ENCODE measurements around the gene DERA. TPM values are rescaled to one million over a fixed set of nuclear protein-coding genes. Genes with fewer than 3 reads are reported as not detected.
"Not testable (repeated sequence)": the region's sequence is repeated elsewhere in the genome, so short reads cannot be mapped to it uniquely, and the experiment has no call there.

DERA gene
- total RNA-seq, 2 experiments from 2014 or later, result 31.3 to 35.1 TPM

GRCh38 chr12:15948461-15948860 lies 37.3 kb downstream of the DERA start:
- H3K9me3 Mint-ChIP-seq, result peaks cover 14% of the 10 kb centered on the region
- H3K27ac Mint-ChIP-seq; H3K27me3 Mint-ChIP-seq; H3K4me1 Mint-ChIP-seq; H3K4me3 Mint-ChIP-seq; POLR2A ChIA-PET; DNase-seq; H3K36me3 Mint-ChIP-seq (ENCODE audit: low read depth); CTCF ChIA-PET: not testable (repeated sequence)

- no peak for DNase-seq
- no peaks in the 10 kb centered on the region for H3K27me3 Mint-ChIP-seq
- no peak overlapping the region for H3K4me3 Mint-ChIP-seq
- peaks cover 6% of the 10 kb centered on the region for H3K36me3 Mint-ChIP-seq (ENCODE audit: low read depth)
- H3K27ac Mint-ChIP-seq, result no peak overlapping the region
- CTCF ChIA-PET, result interaction anchor here (0.5 kb wide), 1 partner anchor 1502 kb away, joined by 3 read pairs; no protein-coding TSS in a partner anchor
- no peaks in the 10 kb centered on the region for H3K9me3 Mint-ChIP-seq
- no peaks in the 10 kb centered on the region for H3K4me1 Mint-ChIP-seq
- POLR2A ChIA-PET, result no interaction called here
Measured at GRCh38 chr12:15955281-15955680, 44.1 kb downstream of the DERA start.

DNA sequence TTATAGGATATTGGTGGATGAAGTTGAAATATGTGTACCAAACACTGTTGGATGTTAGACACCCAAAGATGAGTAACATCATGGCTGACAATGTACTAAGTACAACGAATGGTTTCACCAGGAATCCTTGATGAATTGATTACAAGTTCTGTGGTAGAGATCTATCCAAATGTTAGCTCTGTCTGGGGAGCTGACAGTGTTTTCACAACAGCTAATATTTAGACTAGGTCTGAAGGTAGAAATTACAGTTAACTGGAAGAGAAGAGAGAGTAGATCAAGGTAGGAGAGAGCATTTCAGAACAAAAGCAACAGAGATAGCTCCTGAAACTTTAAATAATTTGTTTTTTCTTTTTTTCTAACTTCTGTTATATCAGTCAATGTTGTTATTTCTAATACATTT lies 44.9 kb downstream of the DERA start:
- POLR2A ChIA-PET, result no interaction called here

DNA sequence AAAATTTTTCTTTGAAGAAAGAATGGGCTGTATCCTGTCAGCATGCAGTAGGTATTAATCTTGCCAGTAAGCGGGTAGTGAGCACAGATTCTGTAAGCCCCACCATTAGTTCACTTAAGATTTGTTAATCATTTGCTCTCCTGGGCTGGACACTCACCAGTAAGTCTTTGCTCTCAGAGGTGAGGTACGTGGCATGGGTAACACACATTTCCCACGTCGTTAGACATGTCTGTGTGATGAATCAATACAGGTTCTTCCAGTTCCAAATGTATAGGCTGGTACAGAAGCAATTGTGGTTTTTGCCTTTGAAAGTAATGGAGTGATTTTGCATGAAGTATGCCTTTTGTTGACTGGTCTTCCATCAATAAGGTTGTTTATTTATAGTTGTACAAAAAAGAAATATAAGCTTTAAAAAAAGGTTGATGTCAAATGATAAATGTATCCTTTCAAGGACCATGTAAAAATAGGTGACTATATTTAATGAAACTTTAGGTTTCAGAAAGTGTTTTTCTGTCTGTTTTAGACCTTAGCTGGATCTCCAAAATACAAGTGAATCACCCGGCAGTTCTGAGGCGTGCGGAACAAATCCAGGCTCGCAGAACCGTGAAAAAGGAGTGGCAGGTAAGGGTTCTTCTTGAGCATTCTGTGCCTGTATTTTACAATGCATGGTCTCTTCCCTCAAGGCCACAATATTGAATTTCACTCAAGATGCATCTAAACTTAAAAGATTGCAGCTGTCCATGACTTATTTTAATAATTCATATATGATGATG lies 45.5 kb downstream of the DERA start:
- ChIA-PET POLR2A (no interaction called here), CTCF (no interaction called here)
- no peaks in the 10 kb centered on the region for H3K9me3 Mint-ChIP-seq
- peaks cover 12% of the 10 kb centered on the region for H3K36me3 Mint-ChIP-seq (ENCODE audit: low read depth)
- DNase-seq, result no peak
- no peaks in the 10 kb centered on the region for H3K27me3 Mint-ChIP-seq
- no peak overlapping the region for H3K4me3 Mint-ChIP-seq
- H3K4me1 Mint-ChIP-seq, result no peaks in the 10 kb centered on the region
- no peak overlapping the region for H3K27ac Mint-ChIP-seq

More for the DNA sequence above, 44.9 kb downstream of the DERA start:
- CTCF ChIA-PET, result no interaction called here
- Mint-ChIP-seq H3K27me3 (no peaks in the 10 kb centered on the region), H3K4me1 (no peaks in the 10 kb centered on the region), H3K9me3 (no peaks in the 10 kb centered on the region), H3K4me3 (no peak overlapping the region), H3K36me3 (ENCODE audit: low read depth) (peaks cover 12% of the 10 kb centered on the region), H3K27ac (no peak overlapping the region)
- DNase-seq, result no peak

- Mint-ChIP-seq H3K4me1 (no peaks in the 10 kb centered on the region), H3K27me3 (no peaks in the 10 kb centered on the region), H3K9me3 (no peaks in the 10 kb centered on the region), H3K27ac (no peak overlapping the region), H3K4me3 (no peak overlapping the region), H3K36me3 (ENCODE audit: low read depth) (peaks cover 19% of the 10 kb centered on the region)
- no peak for DNase-seq
- CTCF ChIA-PET, result interaction anchor here (0.6 kb wide), 1 partner anchor 204 kb away, joined by 3 read pairs; no protein-coding TSS in a partner anchor
- POLR2A ChIA-PET, result no interaction called here
Measured at GRCh38 chr12:15962760-15963159, 51.6 kb downstream of the DERA start.

GRCh38 chr12:15963271-15963670 lies 52.1 kb downstream of the DERA start:
- Mint-ChIP-seq H3K27ac (no peak overlapping the region), H3K36me3 (ENCODE audit: low read depth) (peaks cover 19% of the 10 kb centered on the region), H3K4me3 (no peak overlapping the region), H3K27me3 (no peaks in the 10 kb centered on the region), H3K9me3 (no peaks in the 10 kb centered on the region), H3K4me1 (no peaks in the 10 kb centered on the region)
- ChIA-PET POLR2A (no interaction called here), CTCF (interaction anchor here (0.6 kb wide), 1 partner anchor 204 kb away, joined by 3 read pairs; no protein-coding TSS in a partner anchor)
- DNase-seq, result no peak

GRCh38 chr12:15966426-15966825 lies 55.3 kb downstream of the DERA start:
- Mint-ChIP-seq H3K36me3 (ENCODE audit: low read depth) (peaks cover 9% of the 10 kb centered on the region), H3K9me3 (no peaks in the 10 kb centered on the region), H3K4me3 (no peak overlapping the region), H3K4me1 (no peaks in the 10 kb centered on the region), H3K27me3 (no peaks in the 10 kb centered on the region), H3K27ac (no peak overlapping the region)
- POLR2A ChIA-PET, result no interaction called here
- CTCF ChIA-PET, result interaction anchor here (1.3 kb wide), 1 partner anchor 16 kb away, joined by 5 read pairs; no protein-coding TSS in a partner anchor
- no peak for DNase-seq

DNA sequence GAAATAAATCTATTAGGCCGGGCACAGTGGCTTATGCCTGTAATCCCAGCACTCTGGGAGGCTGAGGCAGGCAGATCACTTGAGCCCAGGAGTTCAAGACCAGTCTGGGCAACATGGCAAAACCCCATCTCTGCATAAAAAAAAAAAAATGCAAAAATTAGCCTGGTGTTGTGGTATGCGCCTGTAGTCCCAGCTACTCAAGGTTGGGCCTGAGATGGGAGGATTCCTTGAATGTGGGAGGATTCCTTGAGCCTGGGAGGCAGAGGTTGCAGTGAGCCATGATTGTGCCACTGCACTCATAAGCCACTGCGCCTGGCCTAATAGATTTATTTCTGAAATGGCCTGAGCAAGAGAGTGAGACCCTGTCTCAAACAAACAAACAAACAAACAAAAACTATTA lies 55.9 kb downstream of the DERA start:
- H3K27ac Mint-ChIP-seq; H3K36me3 Mint-ChIP-seq (ENCODE audit: low read depth); H3K9me3 Mint-ChIP-seq; H3K27me3 Mint-ChIP-seq; POLR2A ChIA-PET; CTCF ChIA-PET; DNase-seq; H3K4me3 Mint-ChIP-seq; H3K4me1 Mint-ChIP-seq: not testable (repeated sequence)

DNA sequence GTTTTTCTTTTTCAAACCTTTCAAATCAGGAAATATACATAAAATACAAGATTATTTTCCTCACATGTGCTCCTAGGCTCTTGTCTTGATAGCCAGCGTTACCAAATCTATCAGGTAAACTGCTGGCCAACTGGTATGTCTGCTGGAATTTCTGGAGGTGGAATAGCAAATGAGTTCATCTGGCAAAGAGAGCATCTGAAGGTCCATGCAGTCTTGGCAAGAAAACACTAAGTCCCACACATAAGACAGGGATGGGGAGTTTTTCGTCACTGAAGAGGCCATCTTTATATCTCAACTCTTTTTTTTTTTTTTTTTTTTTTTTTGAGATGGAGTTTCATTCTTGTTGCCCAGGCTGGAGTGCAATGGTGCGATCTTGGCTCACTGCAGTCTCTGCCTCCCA lies 60.1 kb downstream of the DERA start:
- ChIA-PET CTCF (no interaction called here), POLR2A (no interaction called here)
- Mint-ChIP-seq H3K27me3 (no peaks in the 10 kb centered on the region), H3K27ac (no peak overlapping the region), H3K4me3 (no peak overlapping the region), H3K36me3 (ENCODE audit: low read depth) (peaks cover 2% of the 10 kb centered on the region), H3K9me3 (no peaks in the 10 kb centered on the region), H3K4me1 (no peaks in the 10 kb centered on the region)
- DNase-seq, result no peak

GRCh38 chr12:15972894-15973293 lies 61.8 kb downstream of the DERA start:
- Mint-ChIP-seq H3K27ac (no peak overlapping the region), H3K36me3 (ENCODE audit: low read depth) (peaks cover 9% of the 10 kb centered on the region), H3K9me3 (no peaks in the 10 kb centered on the region), H3K4me1 (no peaks in the 10 kb centered on the region), H3K4me3 (no peak overlapping the region), H3K27me3 (no peaks in the 10 kb centered on the region)
- ChIA-PET POLR2A (no interaction called here), CTCF (no interaction called here)
- no peak for DNase-seq

DNA sequence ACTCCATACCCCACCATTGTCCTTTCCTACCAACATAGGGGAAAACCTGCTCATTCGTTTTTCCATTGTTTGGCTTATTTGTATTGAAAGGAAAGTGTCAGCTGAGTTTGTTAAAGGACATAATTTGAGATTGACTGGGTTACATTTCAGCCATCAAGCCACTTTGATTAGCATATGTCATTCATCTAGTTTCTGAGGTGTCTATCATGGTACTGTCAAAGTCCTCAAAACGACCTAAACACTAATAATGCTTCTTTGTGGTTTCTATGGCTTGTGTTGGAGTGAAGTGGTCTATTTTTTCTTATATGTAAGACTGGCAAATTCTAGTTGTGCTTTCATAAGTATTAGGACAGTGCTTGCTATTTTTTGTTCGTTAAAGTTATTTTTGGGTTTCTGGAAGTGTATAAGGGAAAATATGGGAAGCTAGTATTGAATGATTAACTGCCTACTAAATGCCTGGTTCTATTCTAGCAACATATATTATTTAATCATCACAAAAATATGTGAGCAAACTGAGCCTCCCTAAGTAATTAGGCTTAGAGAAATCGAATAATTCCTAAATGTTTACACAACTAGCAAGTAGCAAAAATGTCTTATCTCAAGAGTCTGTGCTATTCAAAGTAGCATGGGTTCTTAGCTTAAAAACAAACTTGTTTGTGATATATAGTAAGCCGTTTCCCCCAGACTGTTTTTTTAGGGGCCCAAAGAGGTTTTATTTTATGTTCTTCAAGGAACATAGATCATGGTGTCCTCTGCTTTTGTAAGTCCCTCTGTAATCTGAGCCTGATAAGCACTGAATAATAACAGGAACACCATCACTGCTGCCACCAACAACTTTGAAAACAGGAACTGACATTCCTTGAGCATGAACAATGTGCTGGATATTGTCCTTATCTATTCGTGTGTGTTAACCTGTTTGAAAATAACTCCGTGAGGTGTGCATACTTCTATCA lies 67.1 kb downstream of the DERA start:
- H3K9me3 Mint-ChIP-seq, result no peaks in the 10 kb centered on the region
- peaks cover 7% of the 10 kb centered on the region for H3K36me3 Mint-ChIP-seq (ENCODE audit: low read depth)
- H3K27me3 Mint-ChIP-seq, result no peaks in the 10 kb centered on the region
- no peak for DNase-seq
- ChIA-PET POLR2A (no interaction called here), CTCF (no interaction called here)
- H3K27ac Mint-ChIP-seq, result no peak overlapping the region
- no peaks in the 10 kb centered on the region for H3K4me1 Mint-ChIP-seq
- H3K4me3 Mint-ChIP-seq, result no peak overlapping the region

- CTCF ChIA-PET, result interaction anchor here (0.5 kb wide), 1 partner anchor 1700 kb away, joined by 3 read pairs; no protein-coding TSS in a partner anchor
- no peaks in the 10 kb centered on the region for H3K9me3 Mint-ChIP-seq
- H3K4me1 Mint-ChIP-seq, result peaks cover 2% of the 10 kb centered on the region
- H3K27ac Mint-ChIP-seq, result no peak overlapping the region
- no peaks in the 10 kb centered on the region for H3K27me3 Mint-ChIP-seq
- H3K36me3 Mint-ChIP-seq (ENCODE audit: low read depth), result peaks cover 10% of the 10 kb centered on the region
- no peak overlapping the region for H3K4me3 Mint-ChIP-seq
- DNase-seq, result no peak
- POLR2A ChIA-PET, result no interaction called here
Measured at GRCh38 chr12:15979096-15980092, 68.3 kb downstream of the DERA start.

Measured in activated CD4-positive, alpha-beta T cell treated with anti-CD3 and anti-CD28 coated beads, Interleukin-2, amount 10 ng/mL, durations not matched to agents 7 days and 5 days (primary cell).